Neural cell (in vitro differentiated cells): ENCODE results near the gene UTP3. TPM values are rescaled to one million over a fixed set of nuclear protein-coding genes. Genes with fewer than 3 reads are reported as not detected.
"Not testable (repeated sequence)": the region's sequence is repeated elsewhere in the genome, so short reads cannot be mapped to it uniquely, and the experiment has no call there.

ENCODE experiments used
- H2AFZ ChIP-seq: fragments of 200-600, 300-800 bp; sonication (generic), shearing (Covaris generic); 2 replicates; pipeline ENCODE4 v1.6.0; 2014; ENCODE audit warnings: low read depth, mild to moderate bottlenecking, antibody characterized with exemption, low read length, moderate library complexity
- H3F3A ChIP-seq: fragments of 200-600 bp; shearing (Covaris generic); 2 replicates; pipeline ENCODE4 v1.6.1; 2016; ENCODE audit warnings: mild to moderate bottlenecking, moderate library complexity, mixed read lengths, antibody characterized with exemption, low read length; ENCODE audit not compliant: insufficient read depth, poor library complexity, severe bottlenecking
- H3K27ac ChIP-seq: fragments of 200-600, 300-800 bp; sonication (generic), shearing (Covaris generic); 2 replicates; pipeline ENCODE4 v1.5.1; 2014; ENCODE audit warnings: mild to moderate bottlenecking, low read length, moderate library complexity
- H3K27me3 ChIP-seq: fragments of 300-800, 200-600 bp; sonication (generic), shearing (Covaris generic); 2 replicates; pipeline ENCODE4 v1.6.0; 2014; ENCODE audit warnings: mild to moderate bottlenecking, low read depth, low read length, moderate library complexity; ENCODE audit not compliant: insufficient read depth
- H3K36me3 ChIP-seq: fragments of 300-800, 200-600 bp; sonication (generic), shearing (Covaris generic); 2 replicates; pipeline ENCODE4 v1.5.1; 2014; ENCODE audit warnings: mild to moderate bottlenecking, antibody characterized with exemption, low read length, moderate library complexity; ENCODE audit not compliant: insufficient read depth
- H3K4me2 ChIP-seq: fragments of 300-800, 200-600 bp; sonication (generic), shearing (Covaris generic); 2 replicates; pipeline ENCODE4 v1.6.0; 2014; ENCODE audit warnings: mild to moderate bottlenecking, low read length
- H3K4me3 ChIP-seq: fragments of 300-800, 200-600 bp; sonication (generic), shearing (Covaris generic); 2 replicates; pipeline ENCODE4 v1.5.1; 2014; ENCODE audit warnings: mild to moderate bottlenecking, low read length, moderate library complexity
- H3K79me2 ChIP-seq: fragments of 200-600 bp; shearing (Covaris generic); replicated peaks from 2 replicates; pipeline ENCODE4 v1.6.0; 2014; ENCODE audit warnings: mild to moderate bottlenecking, low read length, moderate library complexity; ENCODE audit not compliant: insufficient read depth
- H3K9ac ChIP-seq: fragments of 300-800, 200-600 bp; sonication (generic), shearing (Covaris generic); 2 replicates; pipeline ENCODE4 v1.6.1; 2016; ENCODE audit warnings: mild to moderate bottlenecking, low read length, mixed read lengths
- H3K9me2 ChIP-seq: fragments of 200-600 bp; shearing (Covaris generic); 2 replicates; pipeline ENCODE4 v1.6.1; 2016; ENCODE audit warnings: mild to moderate bottlenecking, low read length, mixed read lengths; ENCODE audit not compliant: insufficient read depth
- H3K9me3 ChIP-seq: fragments of 200-600, 300-800 bp; sonication (generic), shearing (Covaris generic); 2 replicates; pipeline ENCODE4 v1.6.1; 2016; ENCODE audit warnings: mild to moderate bottlenecking, mixed run types, low read length, moderate library complexity, mixed read lengths
- H4K20me1 ChIP-seq: fragments of 200-600 bp; shearing (Covaris generic); 2 replicates; pipeline ENCODE4 v1.6.1; 2016; ENCODE audit warnings: mild to moderate bottlenecking, mixed run types; ENCODE audit not compliant: insufficient read depth
- CTCF ChIP-seq: fragments of 450-650 bp; IDR thresholded peaks from 2 replicates; pipeline ENCODE4 v1.5.1; 2014; ENCODE audit warnings: antibody characterized with exemption, mild to moderate bottlenecking, moderate library complexity; ENCODE audit not compliant: poor library complexity, severe bottlenecking
- EP300 ChIP-seq: fragments of 450-650 bp; conservative IDR thresholded peaks from 2 replicates; pipeline ENCODE4 v1.6.1; 2014; ENCODE audit warnings: antibody characterized with exemption, mild to moderate bottlenecking, moderate library complexity; ENCODE audit not compliant: poor library complexity, severe bottlenecking
- MXI1 ChIP-seq: fragments of 450-650 bp; conservative IDR thresholded peaks from 2 replicates; pipeline ENCODE4 v1.6.1; 2014; ENCODE audit warnings: antibody characterized with exemption, mild to moderate bottlenecking; ENCODE audit not compliant: poor library complexity, severe bottlenecking
- POLR2AphosphoS5 ChIP-seq: IDR thresholded peaks from 2 replicates; pipeline ENCODE4 v1.6.1; 2012
- REST ChIP-seq: IDR thresholded peaks from 2 replicates; pipeline ENCODE4 v1.6.1; 2012; ENCODE audit warnings: borderline replicate concordance
- SMC3 ChIP-seq: fragments of 450-650 bp; conservative IDR thresholded peaks from 2 replicates; pipeline ENCODE4 v1.6.1; 2014; ENCODE audit warnings: antibody characterized with exemption, mild to moderate bottlenecking, moderate library complexity; ENCODE audit not compliant: poor library complexity
- TAF1 ChIP-seq: IDR thresholded peaks from 2 replicates; pipeline ENCODE4 v1.6.1; 2012; ENCODE audit warnings: low read depth
- polyA plus RNA-seq: library from polyadenylated mRNA; depleted of rRNA; stranded (reverse); fragments of >200 nt; gene quantifications from 2 replicates; pipeline ENCODE4 v1.2.3, GENCODE V29; 2014

UTP3 gene
- polyA plus RNA-seq, 1 donor from 2014 or later = 11.3 TPM

- no peaks in the 10 kb centered on the region for H3K36me3 ChIP-seq
- no peaks in the 10 kb centered on the region for H3K79me2 ChIP-seq
- H3K9me2 ChIP-seq = no peaks in the 10 kb centered on the region
- H3K4me3 ChIP-seq = no peak overlapping the region
- no peaks in the 10 kb centered on the region for H3K9me3 ChIP-seq
- no peak overlapping the region for H3K27ac ChIP-seq
- H3K9ac ChIP-seq = no peak overlapping the region
- no peaks in the 10 kb centered on the region for H3K27me3 ChIP-seq
- no peak for TF ChIP-seq REST
- H3F3A ChIP-seq = no peaks in the 10 kb centered on the region
- no peak overlapping the region for H3K4me2 ChIP-seq
- H2AFZ ChIP-seq = no peak overlapping the region
- H4K20me1 ChIP-seq = no peaks in the 10 kb centered on the region
Measured at GRCh38 chr4:70657326-70657725, 31.0 kb upstream of the UTP3 start.

GRCh38 chr4:70658418-70658817 lies 29.9 kb upstream of the UTP3 start:
- no peak overlapping the region for H3K4me3 ChIP-seq
- no peak overlapping the region for H3K4me2 ChIP-seq
- H3K79me2 ChIP-seq = no peaks in the 10 kb centered on the region
- no peaks in the 10 kb centered on the region for H4K20me1 ChIP-seq
- no peaks in the 10 kb centered on the region for H3F3A ChIP-seq
- no peaks in the 10 kb centered on the region for H3K36me3 ChIP-seq
- H3K9ac ChIP-seq = no peak overlapping the region
- no peaks in the 10 kb centered on the region for H3K9me2 ChIP-seq
- no peak overlapping the region for H2AFZ ChIP-seq
- H3K27ac ChIP-seq = no peak overlapping the region
- H3K9me3 ChIP-seq = no peaks in the 10 kb centered on the region
- H3K27me3 ChIP-seq = no peaks in the 10 kb centered on the region
- TF ChIP-seq CTCF = no peak
- no peak for TF ChIP-seq POLR2AphosphoS5
- TF ChIP-seq MXI1 = no peak
- no peak for TF ChIP-seq SMC3
- no peak for TF ChIP-seq REST

GRCh38 chr4:70660106-70660505 lies 28.2 kb upstream of the UTP3 start:
- Histone ChIP-seq H4K20me1 (no peaks in the 10 kb centered on the region), H2AFZ (no peak overlapping the region), H3K27ac (no peak overlapping the region), H3K4me3 (no peak overlapping the region), H3F3A (no peaks in the 10 kb centered on the region), H3K36me3 (no peaks in the 10 kb centered on the region), H3K27me3 (no peaks in the 10 kb centered on the region), H3K4me2 (no peak overlapping the region), H3K9ac (no peak overlapping the region), H3K79me2 (no peaks in the 10 kb centered on the region), H3K9me3 (no peaks in the 10 kb centered on the region), H3K9me2 (no peaks in the 10 kb centered on the region)
- no peak for TF ChIP-seq EP300
- TF ChIP-seq POLR2AphosphoS5 = no peak
- no peak for TF ChIP-seq TAF1

GRCh38 chr4:70661309-70661922 lies 26.9 kb upstream of the UTP3 start:
- not testable (repeated sequence) for H3K79me2 ChIP-seq, H4K20me1 ChIP-seq, H3K9ac ChIP-seq, H3K4me2 ChIP-seq, H3K9me3 ChIP-seq, H3K27me3 ChIP-seq, H3K36me3 ChIP-seq, H3K9me2 ChIP-seq, H2AFZ ChIP-seq, H3K27ac ChIP-seq, H3F3A ChIP-seq, H3K4me3 ChIP-seq
